Stimulated activated CD8-positive, alpha-beta memory T cell treated with anti-CD3 and anti-CD28 coated beads, Interleukin-15, amount 100 ng/mL, for 4 hours (primary cell): Measurements from ENCODE around the gene CACNA1B.
"Not testable (repeated sequence)": the region's sequence is repeated elsewhere in the genome, so short reads cannot be mapped to it uniquely, and the experiment has no call there.

ENCODE experiments used
- DNase-seq, 2 donors: peaks; one replicate each; pipeline ENCODE4 v3.0.0-alpha.2; 2020; ENCODE audit warnings: low read depth in 2 of 2

Gene CACNA1B

GRCh38 chr9:137885121-137885520, 7.5 kb downstream of the CACNA1B start:
- not testable (repeated sequence) for DNase-seq

- not testable (repeated sequence) for DNase-seq
Measured at GRCh38 chr9:137888621-137889020, 11.0 kb downstream of the CACNA1B start.

GRCh38 chr9:137889966-137890365, 12.4 kb downstream of the CACNA1B start:
- not testable (repeated sequence) for DNase-seq

DNA sequence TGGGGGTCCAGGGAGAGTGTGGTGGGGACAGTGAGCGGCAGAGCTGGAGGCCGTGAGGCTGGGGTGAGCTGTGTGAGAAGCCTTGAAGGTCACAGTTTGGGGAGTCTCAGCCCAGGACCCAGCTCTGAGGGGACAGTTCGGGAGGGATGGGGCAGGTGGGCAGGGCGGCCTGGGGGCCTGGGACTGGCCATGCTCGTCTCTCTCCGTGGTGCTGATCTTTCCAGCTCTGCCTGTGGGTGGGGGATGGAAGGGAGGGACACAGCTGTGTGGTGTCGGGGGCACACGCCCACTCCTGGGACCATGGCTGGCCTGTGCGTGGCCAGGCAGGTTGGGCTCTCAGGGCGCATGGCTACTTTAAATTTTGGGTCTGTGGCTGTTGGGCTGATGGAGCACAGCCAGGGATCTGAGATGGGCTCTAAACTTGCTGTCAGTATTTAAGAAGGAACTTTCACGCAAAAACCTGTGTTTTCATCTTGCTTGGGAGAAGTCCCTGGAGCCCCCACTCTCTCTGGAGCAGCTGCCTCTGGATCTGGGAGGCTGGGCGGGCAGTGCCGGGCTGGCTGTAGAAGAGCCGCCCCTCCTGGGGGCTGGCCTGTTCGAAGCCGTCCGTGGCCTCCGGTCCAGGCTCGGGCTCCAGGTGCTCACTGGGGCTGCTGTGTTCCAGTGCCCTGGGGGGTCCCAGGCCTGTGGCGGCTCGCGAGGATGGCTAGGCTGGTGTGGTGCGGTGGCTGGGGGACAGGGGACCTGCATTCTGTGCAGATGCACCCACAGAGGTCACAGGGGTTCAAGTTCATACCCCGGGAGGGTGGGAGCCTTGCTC, 13.4 kb downstream of the CACNA1B start:
- not testable (repeated sequence) for DNase-seq

- no peak for DNase-seq
Measured at GRCh38 chr9:137891588-137892423, 14.2 kb downstream of the CACNA1B start.

- no peak for DNase-seq
Measured at GRCh38 chr9:137892424-137893191, 15.0 kb downstream of the CACNA1B start.

GRCh38 chr9:137893670-137894069, 16.1 kb downstream of the CACNA1B start:
- no peak for DNase-seq

DNA sequence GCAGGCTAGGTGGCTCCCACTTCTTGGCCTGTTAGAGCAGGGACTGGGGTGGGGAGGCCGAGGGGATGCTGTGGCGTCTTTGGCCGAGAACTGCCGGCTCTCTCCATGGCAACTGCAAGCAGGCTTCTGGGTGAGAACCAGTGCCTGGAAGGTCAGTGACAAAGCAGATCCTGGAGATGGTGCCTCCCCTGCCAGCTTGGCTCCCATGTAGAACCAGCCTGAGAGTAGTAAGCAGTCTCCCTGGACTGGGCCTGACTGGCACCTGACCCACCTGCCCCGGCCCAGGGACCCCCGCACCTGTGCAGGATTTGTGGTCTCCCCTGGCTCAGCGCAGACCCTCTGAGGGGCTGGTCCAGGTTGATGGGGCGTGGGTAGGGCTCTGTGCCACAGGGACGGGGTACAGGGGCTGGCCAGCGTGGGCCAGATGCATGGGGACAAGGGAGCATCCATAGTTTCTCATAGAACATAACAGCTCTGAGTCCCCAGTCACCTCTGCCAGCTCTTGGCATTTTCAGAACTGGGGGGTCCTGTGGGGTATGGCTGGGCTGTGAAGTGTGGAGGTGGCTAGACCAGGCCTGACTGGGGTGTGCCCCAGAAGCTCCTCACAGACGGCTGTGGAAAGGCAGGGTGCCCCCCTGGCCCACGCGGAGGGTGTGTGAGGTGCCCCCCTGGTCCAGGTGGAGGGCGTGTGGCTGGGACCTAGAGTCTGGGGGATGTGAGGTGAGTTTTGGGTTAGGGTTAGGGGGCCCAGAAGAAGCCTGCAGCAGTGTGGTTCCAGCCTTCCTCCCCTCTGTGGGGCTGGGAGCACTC, 22.2 kb downstream of the CACNA1B start:
- DNase-seq, result no peak

GRCh38 chr9:137900584-137901310, 23.2 kb downstream of the CACNA1B start:
- DNase-seq, result no peak

- no peak for DNase-seq
Measured at GRCh38 chr9:137902646-137903045, 25.1 kb downstream of the CACNA1B start.

DNA sequence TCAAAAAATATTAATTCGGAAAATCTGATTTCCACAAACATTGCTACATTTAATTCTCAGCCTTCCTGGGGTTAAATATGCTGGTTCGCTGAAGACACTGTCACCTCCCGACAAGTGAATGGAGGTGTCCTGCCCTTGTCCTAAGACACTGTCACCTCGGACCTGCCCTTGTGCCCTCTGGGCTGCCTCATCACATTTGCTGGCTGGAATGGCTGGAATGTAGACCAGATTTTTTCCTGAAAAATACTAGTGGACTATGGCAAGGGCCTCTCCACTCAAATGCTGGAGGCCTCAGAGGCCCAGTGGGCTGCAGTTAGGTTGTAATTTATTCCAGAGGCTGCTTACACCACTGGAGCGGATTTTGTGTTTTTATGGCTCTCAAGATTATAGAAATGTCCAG, 28.2 kb downstream of the CACNA1B start:
- DNase-seq, result no peak

- no peak for DNase-seq
Measured at GRCh38 chr9:137907776-137908175, 30.2 kb downstream of the CACNA1B start.

GRCh38 chr9:137912671-137913070, 35.1 kb downstream of the CACNA1B start:
- DNase-seq, result no peak

DNA sequence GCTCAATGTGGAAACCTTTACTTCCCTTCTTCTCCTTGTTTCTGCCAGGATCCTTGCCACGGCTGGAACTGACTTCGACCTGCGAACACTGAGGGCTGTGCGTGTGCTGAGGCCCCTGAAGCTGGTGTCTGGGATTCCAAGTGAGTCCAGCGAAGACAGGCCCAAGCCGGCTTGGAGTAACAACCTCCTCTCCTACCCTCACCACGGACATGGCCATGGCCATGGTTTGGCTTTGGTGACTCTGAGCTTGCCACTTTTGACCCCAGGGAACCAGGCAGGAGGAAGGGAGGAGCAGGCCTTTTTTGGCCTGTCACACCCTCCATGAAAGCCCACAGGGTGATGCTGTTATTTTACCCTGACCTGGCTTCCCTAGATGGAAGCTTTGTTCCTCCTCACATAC, 35.5 kb downstream of the CACNA1B start:
- DNase-seq, result no peak

DNA sequence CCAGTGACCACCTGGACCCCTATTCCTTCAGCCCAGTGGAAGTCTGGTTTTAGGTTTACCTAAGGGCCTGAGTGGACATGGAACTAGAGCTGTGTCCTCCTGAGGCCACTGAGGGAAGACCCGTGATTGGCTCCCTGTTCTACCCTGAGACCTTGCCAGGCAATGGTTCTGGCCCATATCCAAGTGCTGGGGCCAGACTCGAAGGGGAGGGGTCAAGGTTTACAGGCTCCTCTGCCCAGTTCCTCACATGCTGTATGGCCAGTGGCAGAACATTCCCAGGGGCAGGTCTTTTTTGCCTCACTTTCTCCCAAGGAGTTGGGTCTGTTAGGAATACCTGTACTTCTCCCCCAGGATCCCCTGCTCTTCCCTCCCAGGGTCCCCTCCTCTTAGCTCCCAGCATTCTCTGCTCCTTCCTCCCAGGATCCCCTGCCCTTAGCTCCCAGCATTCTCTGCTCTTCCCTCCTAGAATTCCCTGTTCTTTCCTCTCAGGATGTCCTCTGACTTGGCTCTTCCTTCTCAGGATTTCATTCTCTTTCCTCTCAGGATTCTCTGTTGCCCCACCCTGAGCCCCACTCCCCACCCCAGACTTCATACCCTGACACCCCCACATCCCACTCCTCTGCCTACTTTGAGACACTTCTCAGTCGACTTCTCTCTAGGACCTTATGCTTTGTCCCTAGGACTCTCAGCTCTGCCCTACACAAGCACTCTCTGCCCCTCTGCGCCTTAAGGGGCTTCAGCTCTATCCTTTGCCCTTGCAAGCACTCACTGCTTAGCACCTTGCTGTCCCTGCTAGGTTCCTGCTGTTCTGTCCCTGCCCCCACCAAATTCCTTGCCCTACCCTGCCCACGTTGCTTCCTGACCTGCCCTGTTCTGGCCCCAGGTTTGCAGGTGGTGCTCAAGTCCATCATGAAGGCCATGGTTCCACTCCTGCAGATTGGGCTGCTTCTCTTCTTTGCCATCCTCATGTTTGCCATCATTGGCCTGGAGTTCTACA, 36.5 kb downstream of the CACNA1B start:
- no peak for DNase-seq

- no peak for DNase-seq
Measured at GRCh38 chr9:137916540-137916939, 39.0 kb downstream of the CACNA1B start.

- DNase-seq, result no peak
Measured at GRCh38 chr9:137917116-137917515, 39.5 kb downstream of the CACNA1B start.

- no peak for DNase-seq
Measured at GRCh38 chr9:137917795-137918194, 40.2 kb downstream of the CACNA1B start.
